Stimulated activated naive CD8-positive, alpha-beta T cell treated with anti-CD3 and anti-CD28 coated beads, Interleukin-15, Interleukin-2, amounts not matched to agents 100 ng/mL and 50 ng/mL, for 24 hours (primary cell): ENCODE data around the gene TYW1.
"Not testable (repeated sequence)": the region's sequence is repeated elsewhere in the genome, so short reads cannot be mapped to it uniquely, and the experiment has no call there.

ENCODE experiments used
- H3K27ac Mint-ChIP-seq: one replicate; pipeline ENCODE4 v1.8.0; 2021; ENCODE audit warnings: mild to moderate bottlenecking, mixed read lengths
- H3K27me3 Mint-ChIP-seq: one replicate; pipeline ENCODE4 v1.8.0; 2021; ENCODE audit warnings: mixed read lengths
- H3K36me3 Mint-ChIP-seq: one replicate; pipeline ENCODE4 v1.8.0; 2021; ENCODE audit warnings: low read depth, mixed read lengths
- H3K4me1 Mint-ChIP-seq: one replicate; pipeline ENCODE4 v1.8.0; 2021; ENCODE audit warnings: low read depth, mixed read lengths
- H3K4me3 Mint-ChIP-seq: one replicate; pipeline ENCODE4 v1.8.0; 2021; ENCODE audit warnings: mild to moderate bottlenecking, mixed read lengths
- H3K9me3 Mint-ChIP-seq: one replicate; pipeline ENCODE4 v1.8.0; 2021; ENCODE audit warnings: mixed read lengths

TYW1 gene

GRCh38 chr7:67114483-67115246 lies 118.0 kb downstream of the TYW1 start:
- H3K4me3 Mint-ChIP-seq, H3K9me3 Mint-ChIP-seq, H3K27me3 Mint-ChIP-seq, H3K27ac Mint-ChIP-seq, H3K4me1 Mint-ChIP-seq: not testable (repeated sequence)
- H3K36me3 Mint-ChIP-seq: peaks cover 22% of the 10 kb centered on the region

GRCh38 chr7:67120491-67120890 lies 123.9 kb downstream of the TYW1 start:
- H3K4me3 Mint-ChIP-seq, H3K9me3 Mint-ChIP-seq, H3K27ac Mint-ChIP-seq, H3K4me1 Mint-ChIP-seq, H3K27me3 Mint-ChIP-seq: not testable (repeated sequence)
- peaks cover 41% of the 10 kb centered on the region for H3K36me3 Mint-ChIP-seq

GRCh38 chr7:67128257-67128656 lies 131.6 kb downstream of the TYW1 start:
- H3K36me3 Mint-ChIP-seq: peaks cover 29% of the 10 kb centered on the region
- H3K27ac Mint-ChIP-seq: peak overlapping the region; percentile 89
- peak overlapping the region; percentile 37 for H3K4me3 Mint-ChIP-seq

GRCh38 chr7:67130766-67131165 lies 134.1 kb downstream of the TYW1 start:
- Mint-ChIP-seq H3K36me3 (peaks cover 13% of the 10 kb centered on the region), H3K4me1 (peaks cover 35% of the 10 kb centered on the region), H3K27ac (peak overlapping the region; percentile 12)
- H3K27me3 Mint-ChIP-seq, H3K9me3 Mint-ChIP-seq, H3K4me3 Mint-ChIP-seq: not testable (repeated sequence)

More at GRCh38 chr7:67128257-67128656, 131.6 kb downstream of the TYW1 start:
- not testable (repeated sequence) for H3K27me3 Mint-ChIP-seq, H3K9me3 Mint-ChIP-seq
- H3K4me1 Mint-ChIP-seq: peaks cover 35% of the 10 kb centered on the region

GRCh38 chr7:67134912-67135311 lies 138.3 kb downstream of the TYW1 start:
- not testable (repeated sequence) for H3K9me3 Mint-ChIP-seq, H3K27ac Mint-ChIP-seq, H3K27me3 Mint-ChIP-seq, H3K4me3 Mint-ChIP-seq, H3K4me1 Mint-ChIP-seq
- peaks cover 12% of the 10 kb centered on the region for H3K36me3 Mint-ChIP-seq

- H3K9me3 Mint-ChIP-seq, H3K27me3 Mint-ChIP-seq, H3K27ac Mint-ChIP-seq, H3K4me1 Mint-ChIP-seq, H3K4me3 Mint-ChIP-seq: not testable (repeated sequence)
- peaks cover 16% of the 10 kb centered on the region for H3K36me3 Mint-ChIP-seq
Observed at GRCh38 chr7:67135617-67136486, 139.2 kb downstream of the TYW1 start.

- H3K36me3 Mint-ChIP-seq: peaks cover 13% of the 10 kb centered on the region
- H3K27me3 Mint-ChIP-seq, H3K9me3 Mint-ChIP-seq, H3K4me3 Mint-ChIP-seq, H3K4me1 Mint-ChIP-seq, H3K27ac Mint-ChIP-seq: not testable (repeated sequence)
Observed at GRCh38 chr7:67137489-67137888, 140.9 kb downstream of the TYW1 start.

- not testable (repeated sequence) for H3K27ac Mint-ChIP-seq
Observed at GRCh38 chr7:67139876-67140275, 143.2 kb downstream of the TYW1 start.

GRCh38 chr7:67141001-67141400 lies 144.4 kb downstream of the TYW1 start:
- H3K9me3 Mint-ChIP-seq, H3K4me3 Mint-ChIP-seq, H3K4me1 Mint-ChIP-seq, H3K27ac Mint-ChIP-seq, H3K27me3 Mint-ChIP-seq: not testable (repeated sequence)
- H3K36me3 Mint-ChIP-seq: peaks cover 13% of the 10 kb centered on the region

More at GRCh38 chr7:67139876-67140275, 143.2 kb downstream of the TYW1 start:
- peaks cover 13% of the 10 kb centered on the region for H3K36me3 Mint-ChIP-seq
- H3K4me3 Mint-ChIP-seq, H3K4me1 Mint-ChIP-seq, H3K27me3 Mint-ChIP-seq, H3K9me3 Mint-ChIP-seq: not testable (repeated sequence)

GRCh38 chr7:67143091-67143786 lies 146.6 kb downstream of the TYW1 start:
- Mint-ChIP-seq H3K27ac (peak overlapping the region; percentile 61), H3K36me3 (peaks cover 25% of the 10 kb centered on the region)
- H3K27me3 Mint-ChIP-seq, H3K9me3 Mint-ChIP-seq, H3K4me1 Mint-ChIP-seq, H3K4me3 Mint-ChIP-seq: not testable (repeated sequence)

GRCh38 chr7:67145581-67146193 lies 149.1 kb downstream of the TYW1 start:
- not testable (repeated sequence) for H3K27ac Mint-ChIP-seq, H3K4me1 Mint-ChIP-seq, H3K9me3 Mint-ChIP-seq, H3K27me3 Mint-ChIP-seq, H3K4me3 Mint-ChIP-seq
- H3K36me3 Mint-ChIP-seq: peaks cover 17% of the 10 kb centered on the region

GRCh38 chr7:67149131-67149530 lies 152.5 kb downstream of the TYW1 start:
- H3K27me3 Mint-ChIP-seq, H3K4me1 Mint-ChIP-seq, H3K9me3 Mint-ChIP-seq, H3K4me3 Mint-ChIP-seq, H3K27ac Mint-ChIP-seq: not testable (repeated sequence)
- peaks cover 30% of the 10 kb centered on the region for H3K36me3 Mint-ChIP-seq

- not testable (repeated sequence) for H3K27me3 Mint-ChIP-seq, H3K4me1 Mint-ChIP-seq, H3K4me3 Mint-ChIP-seq, H3K27ac Mint-ChIP-seq, H3K9me3 Mint-ChIP-seq
- peaks cover 38% of the 10 kb centered on the region for H3K36me3 Mint-ChIP-seq
Observed at GRCh38 chr7:67154374-67154773, 157.7 kb downstream of the TYW1 start.

- H3K27me3 Mint-ChIP-seq, H3K9me3 Mint-ChIP-seq: not testable (repeated sequence)
Observed at GRCh38 chr7:67156064-67156463, 159.4 kb downstream of the TYW1 start.

GRCh38 chr7:67163285-67163684 lies 166.7 kb downstream of the TYW1 start:
- H3K4me1 Mint-ChIP-seq: peaks cover 16% of the 10 kb centered on the region
- not testable (repeated sequence) for H3K27me3 Mint-ChIP-seq, H3K9me3 Mint-ChIP-seq, H3K27ac Mint-ChIP-seq, H3K36me3 Mint-ChIP-seq, H3K4me3 Mint-ChIP-seq

More at GRCh38 chr7:67156064-67156463, 159.4 kb downstream of the TYW1 start:
- H3K27ac Mint-ChIP-seq, H3K4me3 Mint-ChIP-seq, H3K4me1 Mint-ChIP-seq: not testable (repeated sequence)
- peaks cover 38% of the 10 kb centered on the region for H3K36me3 Mint-ChIP-seq
